H1 (cell line): ENCODE data around the gene HSD11B1L. TPM values are rescaled to one million over a fixed set of nuclear protein-coding genes. Genes with fewer than 3 reads are reported as not detected.

Experiments
- EP300 ChIP-seq, 2 experiments: IDR thresholded peaks; 1 replicate in 1 of 2; 2 replicates in 1 of 2; pipeline ENCODE4 v1.6.1; 2011 to 2012; ENCODE audit warnings: low read depth in 2 of 2, low read length in 2 of 2, mild to moderate bottlenecking in 2 of 2, borderline replicate concordance in 1 of 2, inconsistent platforms in 1 of 2, moderate library complexity in 1 of 2
- FOSL1 ChIP-seq: IDR thresholded peaks from 2 replicates; pipeline ENCODE4 v1.6.1; 2011; ENCODE audit warnings: mild to moderate bottlenecking, low read depth, low read length, moderate library complexity; ENCODE audit not compliant: insufficient read depth
- TBP ChIP-seq: IDR thresholded peaks from 2 replicates; pipeline ENCODE4 v1.6.1; 2011; ENCODE audit warnings: low read depth, low read length, improper control_type of control experiment
- TCF12 ChIP-seq: IDR thresholded peaks from 2 replicates; pipeline ENCODE4 v1.6.1; 2011; ENCODE audit warnings: low read depth, mild to moderate bottlenecking, low read length
- polyA plus RNA-seq, 7 experiments: library from polyadenylated mRNA; depleted of rRNA in 3 of 7; stranded (reverse) in 5 of 7; unstranded in 2 of 7; fragments of >200 nt in 5 of 7; fragments of 200-250 nt in 2 of 7; gene quantifications; 1 replicate in 5 of 7; 2 replicates in 1 of 7; 4 replicates in 1 of 7; pipeline versions ENCODE4 v1.2.1 to v1.2.3, GENCODE V29; 2011 to 2013; ENCODE audit warnings: missing spikeins in 2 of 7, mixed read lengths in 2 of 7
- total RNA-seq: library from RNA; stranded (reverse); fragmentation: NEBNext Ultra II Directional; extraction: Animal tissue kit (Norgen Biotek cat#: 25700); gene quantifications from 2 replicates; pipeline ENCODE4 v1.2.1, GENCODE V29; 2021

The HSD11B1L gene
- total and polyA plus RNA-seq, 2 of the 8 experiments (the other 6 are each of a cell fraction or from before 2014, with no cell fraction given): 8.2 to 20.6 TPM

DNA sequence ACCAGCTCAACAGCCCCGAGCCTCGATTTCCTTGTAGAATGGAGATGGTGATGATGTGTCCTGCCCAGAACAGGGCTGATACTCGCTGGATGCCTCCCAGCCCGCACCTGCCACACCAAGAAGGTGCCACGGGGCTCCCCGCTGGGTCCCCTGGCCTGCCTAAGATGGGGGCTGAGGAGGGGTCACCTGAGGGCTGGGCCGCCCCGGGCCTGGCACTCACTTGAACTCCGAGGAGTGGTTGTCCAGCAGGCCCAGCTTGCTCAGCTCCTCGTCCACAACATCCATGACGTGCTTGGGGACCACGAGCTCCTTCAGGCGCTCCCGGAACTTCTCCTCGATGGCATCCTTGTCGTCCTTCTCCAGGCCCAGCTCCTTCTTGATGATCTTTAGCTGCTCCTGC lies 24.7 kb downstream of the HSD11B1L start (continued):
- TF ChIP-seq EP300 (IDR thresholded peaks at IDR 0.05; ENCODE audit: borderline replicate concordance in 1 of 2, low read depth in 2 of 2, low read length in 2 of 2): no peak
- no peak for TF ChIP-seq TCF12
- no peak for TF ChIP-seq FOSL1
- TF ChIP-seq TBP: no peak
